Measurements from ENCODE around the gene KCND1. TPM values are rescaled to one million over a fixed set of nuclear protein-coding genes. Genes with fewer than 3 reads are reported as not detected.

Gene KCND1
- total RNA-seq, 4 donors from 2014 or later = 0.78 to 2.7 (median 1.7) TPM

DNA sequence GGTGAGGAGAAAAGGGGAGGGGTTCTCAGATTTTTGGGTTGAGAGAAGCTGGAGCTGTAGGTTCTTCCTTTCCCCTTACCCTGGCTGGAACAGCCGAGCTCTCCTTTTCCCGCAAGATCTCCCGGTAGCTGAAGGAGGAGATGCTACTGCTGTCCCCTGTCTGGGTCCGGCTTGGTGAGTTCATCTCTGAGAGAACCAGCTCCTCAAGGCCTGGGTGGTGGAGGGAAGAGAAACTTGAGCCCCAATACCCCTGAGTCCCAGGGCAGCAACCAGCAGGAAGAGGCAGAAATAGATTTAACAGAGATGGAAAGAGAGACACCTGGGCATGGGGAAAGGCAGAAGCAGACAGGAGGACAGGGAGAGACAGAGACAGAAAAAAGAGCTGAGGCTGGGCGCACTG, 6.6 kb upstream of the KCND1 start:
- Histone ChIP-seq H3K27me3 (no peaks in the 10 kb centered on the region), H3K4me1 (no peaks in the 10 kb centered on the region), H3K27ac (no peak overlapping the region), H3K9me3 (no peaks in the 10 kb centered on the region), H3K36me3 (peaks cover 0 to 88% of the 10 kb centered on the region in 2 donors), H3K4me3 (no peak overlapping the region)
- 60 to 100% methylated on average over 1 of the region's 5 CpGs for whole genome bisulfite sequencing, 2 donors (ENCODE audit: low coverage in 1 of 2)
- ATAC-seq = no peak
- no peak for TF ChIP-seq EP300 (IDR thresholded peaks at IDR 0.05)

DNA sequence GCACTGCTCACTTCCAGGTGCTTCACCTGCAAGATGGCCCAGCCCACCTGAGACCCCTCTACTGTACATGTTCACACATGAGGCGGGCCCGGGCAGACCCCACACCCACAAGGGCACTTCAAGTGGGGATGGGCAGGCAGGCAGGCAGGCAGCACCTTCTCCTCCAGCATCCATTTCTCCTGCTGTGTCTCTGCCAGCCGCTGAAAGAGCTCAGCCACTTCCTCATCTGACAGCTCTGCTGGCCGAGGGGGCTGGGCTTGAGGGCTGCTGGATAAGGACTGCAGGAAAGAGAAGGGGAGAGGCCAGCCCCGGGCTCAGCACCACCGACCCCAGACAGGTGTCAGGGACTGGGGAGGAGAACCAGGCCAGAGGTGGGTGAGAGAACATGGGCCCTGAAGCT, 4.4 kb upstream of the KCND1 start:
- ATAC-seq = no peak
- no peak for TF ChIP-seq CTCF (IDR thresholded peaks at IDR 0.05)
- TF ChIP-seq POLR2AphosphoS5 (IDR thresholded peaks at IDR 0.05) = no peak
- Histone ChIP-seq H3K27ac (no peak overlapping the region), H3K9me3 (no peaks in the 10 kb centered on the region), H3K27me3 (no peaks in the 10 kb centered on the region), H3K36me3 (peaks cover 0 to 67% of the 10 kb centered on the region in 2 donors), H3K4me3 (no peak overlapping the region), H3K4me1 (peaks cover 0 to 13% (median 0%) of the 10 kb centered on the region in 3 donors)
- WGBS, 2 donors (ENCODE audit: low coverage in 1 of 2) = no CpG with 5 or more reads among the region's 6 CpGs

DNA sequence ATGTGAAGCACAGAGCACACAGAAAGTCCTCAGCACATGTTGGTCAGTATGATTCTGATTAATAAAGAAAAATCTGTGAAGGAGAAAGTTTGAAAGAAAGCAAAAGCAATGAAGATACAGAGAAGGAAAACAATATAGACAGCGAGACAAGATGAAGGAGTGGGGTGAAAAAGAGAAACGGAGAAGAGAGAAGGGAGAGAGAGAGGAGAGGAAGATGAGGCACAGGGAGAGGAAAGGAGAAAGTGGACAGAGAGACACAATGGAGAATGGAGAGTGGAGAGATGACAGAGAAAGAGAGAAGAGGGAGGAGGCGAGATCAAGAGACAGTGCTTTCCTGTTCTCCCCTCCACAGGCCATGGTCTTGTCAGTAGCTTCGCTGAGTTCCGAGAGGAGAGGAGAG, 3.9 kb upstream of the KCND1 start:
- Histone ChIP-seq H3K4me3 (no peak overlapping the region), H3K36me3 (peaks cover 0 to 62% of the 10 kb centered on the region in 2 donors), H3K27ac (no peak overlapping the region), H3K27me3 (no peaks in the 10 kb centered on the region), H3K9me3 (no peaks in the 10 kb centered on the region), H3K4me1 (peaks cover 0 to 13% (median 0%) of the 10 kb centered on the region in 3 donors)
- TF ChIP-seq POLR2A (IDR thresholded peaks at IDR 0.05) = no peak
- no peak for TF ChIP-seq POLR2AphosphoS5 (IDR thresholded peaks at IDR 0.05)
- no peak for TF ChIP-seq CTCF (IDR thresholded peaks at IDR 0.05)
- no peak for TF ChIP-seq EP300 (IDR thresholded peaks at IDR 0.05)
- 93 to 94% methylated on average over 3 to 5 of the region's 5 CpGs for WGBS, 2 donors (ENCODE audit: low coverage in 1 of 2)
- ATAC-seq = no peak

DNA sequence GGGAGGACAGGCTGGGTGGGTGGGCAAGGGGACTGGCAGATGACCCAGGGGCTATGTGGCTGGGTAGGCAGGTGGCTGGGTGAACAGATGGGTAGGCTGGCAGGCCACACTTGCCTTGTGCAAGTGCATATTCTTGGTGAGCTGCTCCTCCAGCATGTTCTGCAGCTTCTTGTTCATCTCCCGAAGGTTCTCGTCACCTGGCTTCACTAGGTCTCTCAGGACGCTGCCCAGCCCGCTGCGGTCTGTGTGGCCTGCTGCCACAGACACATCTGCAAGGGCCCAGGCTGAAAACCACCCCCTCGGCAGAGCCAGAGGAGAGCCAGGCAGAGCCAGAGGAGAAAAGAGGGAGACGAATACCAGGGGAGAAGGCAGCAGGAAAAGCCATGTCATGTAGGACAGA, 3.4 kb upstream of the KCND1 start:
- H3K4me3 ChIP-seq = no peak overlapping the region
- WGBS, 2 donors (ENCODE audit: low coverage in 1 of 2) = no CpG with 5 or more reads among the region's 7 CpGs
- ATAC-seq = no peak
- H3K9me3 ChIP-seq = no peaks in the 10 kb centered on the region
- H3K27me3 ChIP-seq = no peaks in the 10 kb centered on the region
- TF ChIP-seq POLR2A (IDR thresholded peaks at IDR 0.05) (no peak), POLR2AphosphoS5 (IDR thresholded peaks at IDR 0.05) (no peak), EP300 (IDR thresholded peaks at IDR 0.05) (no peak), CTCF (IDR thresholded peaks at IDR 0.05) (no peak)
- H3K36me3 ChIP-seq = peaks cover 0 to 57% of the 10 kb centered on the region in 2 donors
- peaks cover 0 to 13% (median 0%) of the 10 kb centered on the region in 3 donors for H3K4me1 ChIP-seq
- no peak overlapping the region for H3K27ac ChIP-seq

- WGBS, 2 donors (ENCODE audit: low coverage in 1 of 2) = 84 to 90% methylated on average over 1 to 2 of the region's 2 CpGs
- peaks cover 0 to 13% (median 0%) of the 10 kb centered on the region in 3 donors for H3K4me1 ChIP-seq
Measured at GRCh38 chrX:48974574-48974973, 2.9 kb upstream of the KCND1 start.

More at GRCh38 chrX:48974574-48974973, 2.9 kb upstream of the KCND1 start:
- ATAC-seq = no peak
- TF ChIP-seq CTCF (IDR thresholded peaks at IDR 0.05) = no peak
- no peak for TF ChIP-seq EP300 (IDR thresholded peaks at IDR 0.05)
- TF ChIP-seq POLR2AphosphoS5 (IDR thresholded peaks at IDR 0.05) = no peak
- no peak for TF ChIP-seq POLR2A (IDR thresholded peaks at IDR 0.05)
- Histone ChIP-seq H3K27ac (no peak overlapping the region), H3K27me3 (no peaks in the 10 kb centered on the region), H3K9me3 (no peaks in the 10 kb centered on the region), H3K4me3 (no peak overlapping the region), H3K36me3 (peaks cover 0 to 52% of the 10 kb centered on the region in 2 donors)

All from gastroesophageal sphincter (tissue), 4 donors.